Amygdala (tissue), 56 donors: ENCODE results near the gene GNG12.
"Not testable (repeated sequence)": the region's sequence is repeated elsewhere in the genome, so short reads cannot be mapped to it uniquely, and the experiment has no call there.

Experiments
- DNase-seq, 56 donors: peaks; one replicate each; lab custom pipeline; 2025; lab: John Stamatoyannopoulos, UW

GNG12 gene

DNA sequence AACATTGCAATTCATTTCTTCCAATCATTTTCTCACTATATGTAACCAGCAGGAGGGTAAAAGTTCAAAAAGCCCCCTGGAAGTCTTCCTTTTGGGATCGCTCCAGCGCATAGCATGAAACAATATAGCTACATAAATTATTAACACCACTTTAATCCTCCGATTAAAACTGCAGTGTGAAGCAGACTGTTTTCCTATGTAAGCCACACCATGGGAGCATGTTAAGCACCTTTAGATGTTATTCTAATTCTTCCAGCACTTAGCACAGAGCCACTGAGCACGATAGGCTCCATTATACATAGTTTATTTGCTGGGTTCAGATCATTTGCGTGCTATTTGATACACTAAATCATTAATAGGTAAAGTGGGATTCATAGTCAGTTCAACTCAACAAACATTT is 166.6 kb downstream of the GNG12 start:
- DNase-seq: no peak

DNA sequence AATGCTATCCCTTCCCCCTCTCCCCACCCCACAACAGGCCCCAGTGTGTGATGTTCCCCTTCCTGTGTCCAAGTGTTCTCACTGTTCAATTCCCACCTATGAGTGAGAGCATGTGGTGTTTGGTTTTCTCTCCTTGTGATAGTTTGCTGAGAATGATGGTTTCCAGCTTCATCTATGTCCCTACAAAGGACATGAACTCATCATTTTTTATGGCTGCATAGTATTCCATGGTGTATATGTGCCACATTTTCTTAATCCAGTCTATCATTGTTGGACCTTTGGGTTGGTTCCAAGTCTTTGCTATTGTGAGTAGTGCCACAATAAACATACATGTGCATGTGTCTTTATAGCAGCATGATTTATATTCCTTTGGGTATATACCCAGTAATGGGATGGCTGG is 168.0 kb downstream of the GNG12 start:
- DNase-seq: not testable (repeated sequence)

DNA sequence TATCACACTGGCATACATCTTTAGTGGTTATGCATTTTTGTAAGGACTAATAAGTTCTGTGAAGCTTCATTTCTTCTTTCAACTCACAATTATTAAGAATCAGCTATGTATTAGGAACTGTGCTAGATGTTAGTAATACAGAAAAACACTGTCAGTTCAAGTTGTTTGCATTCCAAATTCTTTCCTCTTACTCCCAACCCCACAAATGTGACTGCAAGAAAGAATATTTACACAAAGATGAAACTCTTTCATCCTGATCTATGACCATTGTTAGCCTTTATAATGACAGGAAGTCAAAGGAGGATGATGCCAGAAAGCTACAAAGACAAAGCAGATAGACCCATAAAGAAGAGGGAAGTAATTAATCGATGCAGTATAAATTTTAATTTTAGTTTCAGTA is 169.2 kb downstream of the GNG12 start:
- no peak for DNase-seq

DNA sequence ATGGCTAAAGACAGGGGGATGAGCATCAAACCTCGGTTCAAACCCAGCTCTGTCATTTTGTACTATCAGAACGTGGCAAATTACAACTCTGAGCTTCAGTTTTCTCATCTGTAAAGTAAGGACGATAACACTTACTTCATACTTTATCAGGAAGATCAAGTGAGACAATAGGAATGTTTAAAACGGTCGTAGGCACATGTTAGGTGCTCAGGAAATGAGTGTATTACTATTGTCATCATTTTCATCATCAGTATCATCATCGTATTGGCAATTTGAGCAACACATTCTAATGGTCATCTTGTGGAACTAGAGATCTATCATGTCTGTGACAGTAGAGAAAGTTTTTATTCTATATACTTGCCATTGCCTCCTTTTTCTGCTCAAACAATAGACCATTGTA is 170.4 kb downstream of the GNG12 start:
- DNase-seq: no peak

DNA sequence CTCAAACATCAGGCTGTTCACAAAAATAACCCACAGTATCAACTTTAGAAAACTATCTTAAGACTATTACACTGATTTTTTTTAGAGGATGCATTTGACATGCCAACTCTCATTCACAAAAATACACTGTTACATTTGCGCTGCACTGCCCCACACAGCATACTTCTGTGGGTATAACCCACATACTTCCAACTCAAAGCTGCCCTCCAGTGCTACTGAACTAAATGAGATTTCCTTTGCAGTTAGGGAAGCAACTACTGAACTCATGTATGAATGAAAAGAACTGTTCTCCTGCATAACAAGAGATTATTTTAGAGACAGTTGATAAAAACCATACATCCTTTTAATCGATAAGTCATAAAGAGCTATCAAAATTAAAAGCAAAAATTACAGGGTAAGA is 174.0 kb downstream of the GNG12 start:
- DNase-seq: no peak

DNA sequence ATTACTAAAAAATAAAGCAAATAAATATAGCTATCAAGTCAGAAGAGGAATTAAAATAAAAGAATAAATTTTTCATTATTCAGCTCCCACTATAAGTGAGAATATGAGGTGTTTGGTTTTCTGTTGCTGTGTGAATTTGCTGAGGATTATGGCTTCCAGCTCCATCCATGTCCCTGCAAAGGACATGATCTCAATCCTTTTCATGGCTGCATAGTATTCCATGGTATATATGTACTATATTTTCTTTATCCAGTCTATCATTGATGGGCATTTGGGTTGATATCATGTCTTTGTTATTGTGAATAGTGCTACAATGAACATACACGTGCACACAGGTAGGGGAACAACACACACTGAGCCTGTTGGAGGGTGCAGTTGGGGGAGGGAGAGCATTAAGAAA is 176.1 kb downstream of the GNG12 start:
- DNase-seq: not testable (repeated sequence)

DNA sequence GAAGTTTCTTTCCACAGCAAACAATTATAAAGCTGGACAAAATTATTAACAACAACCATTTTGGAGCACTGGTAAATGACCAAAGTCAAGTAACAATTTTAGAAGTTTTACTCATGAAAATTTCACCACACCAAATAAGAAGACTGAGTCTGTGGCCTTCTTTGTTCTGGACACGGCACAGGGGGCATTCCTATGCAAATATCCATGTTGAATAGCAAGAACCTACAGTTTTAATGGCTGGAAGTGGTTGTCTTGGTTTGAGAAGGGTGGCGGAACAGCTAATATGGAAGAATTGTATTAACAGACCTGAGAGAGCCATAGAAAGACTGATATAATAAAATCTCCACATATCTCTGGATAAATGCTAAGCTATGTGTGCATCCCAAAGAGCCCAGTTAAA is 177.7 kb downstream of the GNG12 start:
- no peak for DNase-seq

DNA sequence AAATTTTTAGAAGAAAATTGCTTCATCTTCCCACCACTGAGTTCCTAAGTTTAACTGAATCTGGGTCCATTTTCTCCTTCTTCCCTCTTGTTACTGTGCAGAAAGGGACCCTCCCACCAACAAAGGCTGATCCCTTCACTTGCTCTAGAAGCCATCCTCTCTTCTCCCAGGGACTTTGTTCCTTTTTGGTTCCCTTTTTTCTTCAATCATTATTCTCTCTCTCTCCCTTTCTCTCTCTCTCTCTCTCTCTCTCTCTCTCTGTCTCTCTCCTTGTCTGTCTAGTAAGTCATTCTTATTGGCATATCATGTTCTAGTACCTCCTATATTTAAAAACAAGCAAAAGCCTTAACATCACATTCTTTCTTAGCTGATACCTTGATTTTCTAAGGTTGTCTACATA is 180.0 kb downstream of the GNG12 start:
- DNase-seq: no peak

DNA sequence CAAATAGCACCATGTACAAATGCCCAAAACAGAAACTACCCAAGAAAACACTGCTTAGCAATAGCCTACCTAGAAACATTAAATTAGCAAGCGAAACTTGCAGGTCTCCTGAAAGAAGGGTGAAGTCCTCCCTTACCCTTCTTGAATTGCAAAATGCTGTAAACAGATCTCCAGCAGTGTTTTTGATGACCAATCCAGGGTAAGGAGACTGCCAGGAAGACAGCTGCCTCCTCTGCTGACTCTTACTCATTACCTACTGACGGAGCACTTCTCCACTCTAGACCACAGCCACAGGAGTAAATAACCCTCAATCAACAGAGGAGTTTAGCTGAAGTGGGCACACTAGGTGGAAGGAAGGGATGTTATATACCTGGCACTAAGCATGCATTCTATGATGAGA is 180.5 kb downstream of the GNG12 start:
- DNase-seq: no peak
